Measurements from ENCODE around the gene INSRR. TPM values are rescaled to one million over a fixed set of nuclear protein-coding genes. Genes with fewer than 3 reads are reported as not detected.

Gene INSRR
- total RNA-seq, 1 experiment from 2014 or later: not detected

DNA sequence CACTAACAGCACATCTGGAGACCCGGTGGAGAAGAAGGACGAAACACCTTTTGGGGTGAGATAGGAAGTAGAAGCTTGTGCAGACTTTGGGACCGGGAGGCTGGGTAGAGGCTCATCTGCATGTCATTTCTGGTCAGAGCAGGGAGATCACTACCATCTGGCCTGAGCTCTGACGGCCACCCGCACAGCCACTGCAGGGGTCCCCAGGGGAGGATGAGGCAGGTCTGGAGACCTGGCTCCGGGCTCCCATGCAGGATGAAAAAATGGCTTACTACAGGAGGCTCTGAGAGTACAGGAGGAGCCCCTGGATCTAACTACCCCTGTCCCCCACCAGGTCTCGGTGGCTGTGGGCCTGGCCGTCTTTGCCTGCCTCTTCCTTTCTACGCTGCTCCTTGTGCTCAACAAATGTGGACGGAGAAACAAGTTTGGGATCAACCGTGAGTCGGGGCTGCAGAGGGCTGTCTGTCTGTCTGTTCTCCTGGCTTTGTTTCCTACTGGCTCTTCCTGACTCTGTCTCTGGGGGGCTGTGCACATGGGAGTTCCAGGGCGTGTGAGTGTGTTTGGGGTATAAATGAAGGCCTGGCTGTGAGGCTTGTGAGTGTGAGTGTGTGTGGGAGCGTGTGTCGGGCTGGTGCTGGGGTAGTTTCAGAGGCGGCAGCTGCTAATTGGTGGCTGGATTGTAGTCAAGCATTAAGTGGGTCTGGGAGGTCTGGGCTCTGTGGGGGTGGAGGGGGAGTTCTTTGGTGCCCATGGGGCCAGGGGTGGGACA, 15.8 kb upstream of the INSRR start:
- Histone ChIP-seq H3K36me3 (ENCODE audit: insufficient read depth, low read length) (no peaks in the 10 kb centered on the region), H3K9me2 (replicated peaks; ENCODE audit: insufficient read depth, low read length) (no peaks in the 10 kb centered on the region), H3K4me3 (ENCODE audit: low read length) (no peak overlapping the region), H3K9me3 (ENCODE audit: low read length) (no peaks in the 10 kb centered on the region), H3K4me1 (ENCODE audit: low read length) (no peaks in the 10 kb centered on the region), H3K9ac (ENCODE audit: low read length) (no peak overlapping the region), H3K27me3 (ENCODE audit: low read length) (no peaks in the 10 kb centered on the region), H3K79me2 (ENCODE audit: low read length) (no peaks in the 10 kb centered on the region), H2AFZ (ENCODE audit: low read length) (no peak overlapping the region), H3K4me2 (ENCODE audit: low read depth, low read length, poor library complexity, severe bottlenecking) (no peak overlapping the region), H3K27ac (ENCODE audit: low read length) (no peak overlapping the region), H4K20me1 (ENCODE audit: insufficient read depth, low read depth, low read length) (no peaks in the 10 kb centered on the region)
- DNase-seq: no peak

DNA sequence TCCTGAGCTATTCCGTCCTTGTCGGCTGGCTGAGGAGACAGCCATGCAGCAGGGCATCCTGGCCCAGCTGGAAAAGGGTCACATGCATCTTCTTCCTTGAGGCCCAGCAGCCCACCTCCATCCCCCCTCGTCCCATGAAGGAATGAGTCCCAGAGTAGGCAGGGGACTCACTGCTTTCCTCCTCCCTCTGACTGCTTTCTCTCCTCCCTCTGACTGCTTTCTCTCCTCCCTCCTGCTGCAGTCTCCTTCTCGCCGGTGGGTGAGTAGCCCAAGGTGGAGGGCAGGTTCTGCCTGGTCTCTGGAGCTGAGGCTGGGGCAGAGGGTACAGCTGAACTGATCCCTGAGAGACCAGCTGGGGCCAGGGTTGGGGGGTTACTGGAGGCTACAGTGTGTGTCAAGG, 15.2 kb upstream of the INSRR start:
- Histone ChIP-seq H3K9ac (ENCODE audit: low read length) (no peak overlapping the region), H2AFZ (ENCODE audit: low read length) (no peak overlapping the region), H3K4me3 (ENCODE audit: low read length) (no peak overlapping the region), H3K9me3 (ENCODE audit: low read length) (no peaks in the 10 kb centered on the region), H3K79me2 (ENCODE audit: low read length) (no peaks in the 10 kb centered on the region), H3K27me3 (ENCODE audit: low read length) (no peaks in the 10 kb centered on the region), H3K36me3 (ENCODE audit: insufficient read depth, low read length) (no peaks in the 10 kb centered on the region), H3K9me2 (replicated peaks; ENCODE audit: insufficient read depth, low read length) (no peaks in the 10 kb centered on the region), H3K27ac (ENCODE audit: low read length) (no peak overlapping the region), H4K20me1 (ENCODE audit: insufficient read depth, low read depth, low read length) (no peaks in the 10 kb centered on the region), H3K4me2 (ENCODE audit: low read depth, low read length, poor library complexity, severe bottlenecking) (no peak overlapping the region), H3K4me1 (ENCODE audit: low read length) (no peaks in the 10 kb centered on the region)
- DNase-seq: no peak

DNA sequence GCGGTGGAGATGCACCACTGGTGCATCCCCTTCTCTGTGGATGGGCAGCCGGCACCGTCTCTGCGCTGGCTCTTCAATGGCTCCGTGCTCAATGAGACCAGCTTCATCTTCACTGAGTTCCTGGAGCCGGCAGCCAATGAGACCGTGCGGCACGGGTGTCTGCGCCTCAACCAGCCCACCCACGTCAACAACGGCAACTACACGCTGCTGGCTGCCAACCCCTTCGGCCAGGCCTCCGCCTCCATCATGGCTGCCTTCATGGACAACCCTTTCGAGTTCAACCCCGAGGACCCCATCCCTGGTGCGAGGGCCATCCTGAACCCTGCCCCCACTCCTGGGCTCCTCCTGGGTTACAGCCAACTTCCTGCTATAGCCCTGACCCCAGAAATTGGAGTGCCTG, 14.7 kb upstream of the INSRR start:
- Histone ChIP-seq H3K9ac (ENCODE audit: low read length) (no peak overlapping the region), H3K4me1 (ENCODE audit: low read length) (no peaks in the 10 kb centered on the region), H3K36me3 (ENCODE audit: insufficient read depth, low read length) (no peaks in the 10 kb centered on the region), H3K9me2 (replicated peaks; ENCODE audit: insufficient read depth, low read length) (no peaks in the 10 kb centered on the region), H3K9me3 (ENCODE audit: low read length) (no peaks in the 10 kb centered on the region), H3K4me3 (ENCODE audit: low read length) (no peak overlapping the region), H2AFZ (ENCODE audit: low read length) (no peak overlapping the region), H3K4me2 (ENCODE audit: low read depth, low read length, poor library complexity, severe bottlenecking) (no peak overlapping the region), H3K27me3 (ENCODE audit: low read length) (no peaks in the 10 kb centered on the region), H3K27ac (ENCODE audit: low read length) (no peak overlapping the region), H4K20me1 (ENCODE audit: insufficient read depth, low read depth, low read length) (no peaks in the 10 kb centered on the region), H3K79me2 (ENCODE audit: low read length) (no peaks in the 10 kb centered on the region)
- DNase-seq: no peak

DNA sequence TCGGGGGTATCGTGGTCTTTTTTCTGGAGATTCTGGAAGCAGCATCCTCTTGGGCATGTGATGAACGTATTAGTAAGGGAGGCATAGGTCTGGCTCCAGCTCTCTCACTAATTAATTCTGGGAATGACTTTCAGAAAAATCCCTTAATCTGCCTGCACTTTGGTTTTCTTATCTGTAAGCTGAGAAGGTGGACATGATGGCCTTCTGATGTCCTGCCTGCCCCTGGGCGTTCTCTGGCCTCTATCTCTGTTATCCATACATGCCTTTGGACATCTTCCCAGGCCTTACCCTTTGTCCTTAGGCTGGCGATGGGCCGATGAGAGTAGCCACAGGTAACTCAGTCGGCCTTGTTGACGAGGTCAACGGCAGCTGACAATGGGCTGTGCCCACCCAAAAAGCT, 10.5 kb upstream of the INSRR start:
- H3K27ac ChIP-seq (ENCODE audit: low read length): no peak overlapping the region
- H3K4me2 ChIP-seq (ENCODE audit: low read depth, low read length, poor library complexity, severe bottlenecking): no peak overlapping the region
- H3K79me2 ChIP-seq (ENCODE audit: low read length): no peaks in the 10 kb centered on the region
- no peaks in the 10 kb centered on the region for H3K9me3 ChIP-seq (ENCODE audit: low read length)
- no peak overlapping the region for H3K4me3 ChIP-seq (ENCODE audit: low read length)
- H3K9me2 ChIP-seq (replicated peaks; ENCODE audit: insufficient read depth, low read length): no peaks in the 10 kb centered on the region
- H3K9ac ChIP-seq (ENCODE audit: low read length): no peak overlapping the region
- no peaks in the 10 kb centered on the region for H3K36me3 ChIP-seq (ENCODE audit: insufficient read depth, low read length)
- no peaks in the 10 kb centered on the region for H3K27me3 ChIP-seq (ENCODE audit: low read length)
- H2AFZ ChIP-seq (ENCODE audit: low read length): no peak overlapping the region
- no peaks in the 10 kb centered on the region for H4K20me1 ChIP-seq (ENCODE audit: insufficient read depth, low read depth, low read length)
- H3K4me1 ChIP-seq (ENCODE audit: low read length): no peaks in the 10 kb centered on the region
- DNase-seq: no peak

DNA sequence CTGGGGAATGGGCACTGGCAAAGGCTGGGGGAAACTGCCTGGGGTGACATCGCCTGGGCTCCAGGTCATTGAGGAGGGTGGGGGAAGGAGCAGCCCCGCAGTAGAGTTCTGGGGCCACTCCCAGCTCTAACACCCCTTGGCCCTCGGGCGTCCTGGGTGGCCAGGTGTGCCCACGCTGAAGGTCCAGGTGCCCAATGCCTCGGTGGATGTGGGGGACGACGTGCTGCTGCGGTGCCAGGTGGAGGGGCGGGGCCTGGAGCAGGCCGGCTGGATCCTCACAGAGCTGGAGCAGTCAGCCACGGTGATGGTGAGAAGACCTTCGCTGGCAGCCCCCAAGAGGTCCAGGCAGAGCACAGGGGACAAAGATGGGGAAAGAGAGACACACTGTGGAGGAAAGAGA, 9.4 kb upstream of the INSRR start:
- Histone ChIP-seq H2AFZ (ENCODE audit: low read length) (no peak overlapping the region), H3K36me3 (ENCODE audit: insufficient read depth, low read length) (no peaks in the 10 kb centered on the region), H3K27ac (ENCODE audit: low read length) (no peak overlapping the region), H3K27me3 (ENCODE audit: low read length) (no peaks in the 10 kb centered on the region), H3K79me2 (ENCODE audit: low read length) (no peaks in the 10 kb centered on the region), H3K4me2 (ENCODE audit: low read depth, low read length, poor library complexity, severe bottlenecking) (no peak overlapping the region), H3K9ac (ENCODE audit: low read length) (no peak overlapping the region), H3K4me1 (ENCODE audit: low read length) (no peaks in the 10 kb centered on the region), H3K9me2 (replicated peaks; ENCODE audit: insufficient read depth, low read length) (no peaks in the 10 kb centered on the region), H3K4me3 (ENCODE audit: low read length) (no peak overlapping the region), H4K20me1 (ENCODE audit: insufficient read depth, low read depth, low read length) (no peaks in the 10 kb centered on the region), H3K9me3 (ENCODE audit: low read length) (no peaks in the 10 kb centered on the region)
- no peak for DNase-seq

DNA sequence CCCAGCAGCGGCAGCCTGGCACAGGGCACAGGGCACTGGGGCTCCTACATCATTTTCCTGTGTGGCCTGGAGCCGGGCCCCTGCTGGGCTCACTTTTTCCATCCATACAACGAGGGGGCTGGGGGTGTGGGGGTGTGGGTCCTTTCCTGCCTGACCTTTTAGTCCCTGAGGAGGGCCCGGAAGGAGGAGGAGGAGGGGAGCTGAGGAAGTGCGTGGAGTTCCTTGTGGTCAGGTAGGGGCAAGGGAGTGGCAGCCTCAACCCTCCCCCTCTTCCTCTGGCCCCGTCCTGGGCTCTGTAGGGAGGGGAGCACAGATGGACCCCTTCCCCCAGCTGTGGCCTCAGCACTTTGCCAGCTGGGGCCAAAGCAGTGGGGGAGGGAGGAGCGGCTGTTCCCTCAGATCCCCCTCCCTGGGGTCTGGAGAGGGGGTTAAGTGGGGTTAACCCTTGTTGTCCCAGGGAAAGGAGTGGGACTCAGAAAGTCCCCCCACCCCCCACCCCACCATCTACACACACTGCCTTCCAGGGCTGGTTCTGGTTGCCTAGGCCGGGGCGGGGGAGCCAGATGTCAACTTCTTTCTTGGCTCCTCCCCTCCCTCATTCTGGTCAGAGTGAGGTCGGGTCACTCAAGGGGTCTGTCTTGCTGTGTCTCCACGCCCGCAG, 7.5 kb upstream of the INSRR start:
- H3K4me2 ChIP-seq (ENCODE audit: low read depth, low read length, poor library complexity, severe bottlenecking): no peak overlapping the region
- DNase-seq: no peak

DNA sequence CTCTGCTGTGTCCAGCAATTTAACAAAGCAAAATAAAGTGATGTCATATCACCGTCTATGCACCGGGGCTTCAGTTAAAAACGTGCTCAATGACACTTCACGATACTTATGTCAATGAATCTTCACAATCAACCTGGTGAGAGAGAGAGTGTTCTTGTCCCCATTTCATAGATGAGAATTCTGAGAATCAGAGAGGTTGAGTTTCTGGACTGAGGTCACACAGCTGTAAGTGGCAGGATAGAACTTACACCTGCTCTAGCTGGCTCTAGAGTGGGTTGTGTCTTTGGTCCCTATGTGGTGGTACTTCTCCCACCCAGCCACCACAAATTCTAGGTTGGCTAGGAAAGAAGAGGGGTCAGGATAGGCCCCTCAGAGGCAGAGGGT, 6.9 kb upstream of the INSRR start:
- Histone ChIP-seq H3K9me2 (replicated peaks; ENCODE audit: insufficient read depth, low read length) (no peaks in the 10 kb centered on the region), H3K4me1 (ENCODE audit: low read length) (no peaks in the 10 kb centered on the region), H3K79me2 (ENCODE audit: low read length) (no peaks in the 10 kb centered on the region), H3K36me3 (ENCODE audit: insufficient read depth, low read length) (no peaks in the 10 kb centered on the region), H3K9me3 (ENCODE audit: low read length) (no peaks in the 10 kb centered on the region), H4K20me1 (ENCODE audit: insufficient read depth, low read depth, low read length) (no peaks in the 10 kb centered on the region), H3K4me3 (ENCODE audit: low read length) (no peak overlapping the region), H3K9ac (ENCODE audit: low read length) (no peak overlapping the region), H2AFZ (ENCODE audit: low read length) (no peak overlapping the region), H3K27ac (ENCODE audit: low read length) (no peak overlapping the region), H3K27me3 (ENCODE audit: low read length) (no peaks in the 10 kb centered on the region), H3K4me2 (ENCODE audit: low read depth, low read length, poor library complexity, severe bottlenecking) (no peak overlapping the region)
- DNase-seq: no peak

More for the DNA sequence above, 7.5 kb upstream of the INSRR start:
- no peak overlapping the region for H3K27ac ChIP-seq (ENCODE audit: low read length)
- H3K36me3 ChIP-seq (ENCODE audit: insufficient read depth, low read length): no peaks in the 10 kb centered on the region
- H3K9me3 ChIP-seq (ENCODE audit: low read length): no peaks in the 10 kb centered on the region
- no peak overlapping the region for H3K9ac ChIP-seq (ENCODE audit: low read length)
- H4K20me1 ChIP-seq (ENCODE audit: insufficient read depth, low read depth, low read length): no peaks in the 10 kb centered on the region
- no peaks in the 10 kb centered on the region for H3K9me2 ChIP-seq (replicated peaks; ENCODE audit: insufficient read depth, low read length)
- H3K4me1 ChIP-seq (ENCODE audit: low read length): no peaks in the 10 kb centered on the region
- H2AFZ ChIP-seq (ENCODE audit: low read length): no peak overlapping the region
- H3K27me3 ChIP-seq (ENCODE audit: low read length): no peaks in the 10 kb centered on the region
- H3K79me2 ChIP-seq (ENCODE audit: low read length): no peaks in the 10 kb centered on the region
- H3K4me3 ChIP-seq (ENCODE audit: low read length): no peak overlapping the region

DNA sequence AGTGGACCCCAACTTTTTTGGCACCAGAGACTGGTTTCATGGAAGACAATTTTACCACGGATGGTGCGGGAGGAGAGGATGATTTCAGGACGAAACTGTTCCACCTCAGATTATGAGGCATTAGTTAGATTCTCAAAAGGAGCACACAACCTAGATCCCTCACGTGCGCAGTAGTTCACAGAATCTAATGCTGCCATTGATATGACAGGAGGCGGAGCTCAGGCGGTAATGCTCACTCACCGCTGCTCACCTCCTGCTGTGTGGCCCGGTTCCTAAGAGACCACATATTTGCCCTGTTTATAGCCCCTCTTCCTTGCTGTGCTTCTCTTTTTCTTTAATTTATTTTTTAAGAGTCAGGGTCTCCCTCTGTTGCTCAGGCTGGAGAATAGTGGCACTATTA, 6.3 kb upstream of the INSRR start:
- no peak overlapping the region for H3K9ac ChIP-seq (ENCODE audit: low read length)
- H3K27me3 ChIP-seq (ENCODE audit: low read length): no peaks in the 10 kb centered on the region
- H3K4me2 ChIP-seq (ENCODE audit: low read depth, low read length, poor library complexity, severe bottlenecking): no peak overlapping the region
- H3K9me3 ChIP-seq (ENCODE audit: low read length): no peaks in the 10 kb centered on the region
- H3K4me3 ChIP-seq (ENCODE audit: low read length): no peak overlapping the region
- no peaks in the 10 kb centered on the region for H3K36me3 ChIP-seq (ENCODE audit: insufficient read depth, low read length)
- no peak for DNase-seq
- H3K4me1 ChIP-seq (ENCODE audit: low read length): no peaks in the 10 kb centered on the region
- no peaks in the 10 kb centered on the region for H3K9me2 ChIP-seq (replicated peaks; ENCODE audit: insufficient read depth, low read length)
- no peak overlapping the region for H3K27ac ChIP-seq (ENCODE audit: low read length)
- no peaks in the 10 kb centered on the region for H4K20me1 ChIP-seq (ENCODE audit: insufficient read depth, low read depth, low read length)
- H2AFZ ChIP-seq (ENCODE audit: low read length): no peak overlapping the region
- no peaks in the 10 kb centered on the region for H3K79me2 ChIP-seq (ENCODE audit: low read length)

All from Karpas-422 (cell line).